Heart left ventricle (tissue), 13 donors: ENCODE measurements around the gene CCDC85C.

ENCODE experiments used
- CTCF ChIP-seq, 12 donors: fragments of 200-600 bp; sonication (generic) in 4 of 12; IDR thresholded peaks; one replicate each; pipeline versions ENCODE4 v1.5.0 to v1.8.0; 2018 to 2022; ENCODE audit warnings: antibody characterized with exemption in 12 of 12, mild to moderate bottlenecking in 5 of 12
- POLR2A ChIP-seq, 2 donors: fragments of 450-650 bp; IDR thresholded peaks; one replicate each; pipeline ENCODE4 v1.6.1; 2017; ENCODE audit warnings: antibody characterized with exemption in 2 of 2, mild to moderate bottlenecking in 2 of 2, moderate library complexity in 2 of 2
- donor health status: ischemic (EF 13 %, LVEDD 7.1; RV severe dilation, severe dysfunction).
- donor health status: DM: no; HTN: yes; CAD: no.
- donor health status: DM: no; HTN: no; CAD: no.
- donor health status: ischemic (EF 25% LVEDD 6.9; RV normal size, moderate dysfunction).
- donor health status: ischemic (EF 25% LVEDD 5.7; RV mildly dilated, moderate dysfunction).
- donor health status: ischemic (EF 35%, LVEDD 5.7; RV mildly dilated, moderate dysfunction).
- donor health status: nonischemic (EF 11% LVEDD 7.7; RV severe dilation, severe dysfunction).
- donor health status: DM: yes; HTN: yes; CAD: no.
- donor health status: PGD.
- donor health status: ischemic (EF 29% LVEDD 5.4; RV normal size, mild dysfunction).
- donor health status: nonischemic (EF 23%, LVEDD 6.1; RV moderate dilation, normal function).

GRCh38 chr14:99524091-99524661 lies 79.8 kb downstream of the CCDC85C start:
- TF ChIP-seq CTCF (IDR thresholded peaks at IDR 0.05): no peak
- TF ChIP-seq POLR2A (IDR thresholded peaks at IDR 0.05): no peak
